OCI-LY7 (cell line): ENCODE data around the gene RICTOR. TPM values are rescaled to one million over a fixed set of nuclear protein-coding genes. Genes with fewer than 3 reads are reported as not detected.

Experiments used
- BruUV-seq: library from RNA; stranded (reverse); fragments of 400-500 nt; replicated peaks from 2 replicates; lab custom pipeline; 2021; lab: Mats Ljungman, UMichigan
- CTCF ChIA-PET: fragments of 300-600 bp; sonication (Branson Sonifier 250); formaldehyde crosslinking; loops from one replicate; lab custom pipeline; 2022; ENCODE audit warnings: antibody characterized with exemption; ENCODE audit not compliant: unreplicated experiment; lab: Charles Lee
- POLR2A ChIA-PET: fragments of 300-600 bp; sonication (Branson Sonifier 250); formaldehyde crosslinking; loops from one replicate; lab custom pipeline; 2022; ENCODE audit warnings: antibody characterized with exemption; lab: Charles Lee
- DNase-seq: peaks from one replicate; pipeline ENCODE4 v3.0.0-alpha.2; 2015; ENCODE audit warnings: low spot score
- H2AFZ ChIP-seq: fragments of 200-600 bp; sonication (generic), shearing (Covaris generic); 2 replicates; pipeline ENCODE4 v1.6.1; 2014; ENCODE audit warnings: mild to moderate bottlenecking, antibody characterized with exemption, low read length, moderate library complexity
- H3K27ac ChIP-seq: fragments of 200-600 bp; sonication (generic); 2 replicates; pipeline ENCODE4 v1.5.1; 2014; ENCODE audit warnings: mixed run types, low read depth, mild to moderate bottlenecking, moderate library complexity, low read length, inconsistent platforms; ENCODE audit not compliant: poor library complexity, severe bottlenecking
- H3K36me3 ChIP-seq: fragments of 200-600 bp; sonication (generic); 2 replicates; pipeline ENCODE4 v1.6.1; 2014; ENCODE audit warnings: mild to moderate bottlenecking, antibody characterized with exemption, low read length, moderate library complexity, mixed read lengths; ENCODE audit not compliant: insufficient read depth
- H3K4me1 ChIP-seq: fragments of 200-600 bp; sonication (generic); 2 replicates; pipeline ENCODE4 v1.5.1; 2014; ENCODE audit warnings: mild to moderate bottlenecking, low read length; ENCODE audit not compliant: insufficient read depth, poor library complexity, severe bottlenecking
- H3K4me2 ChIP-seq: fragments of 200-600 bp; sonication (generic); 2 replicates; pipeline ENCODE4 v1.6.1; 2014; ENCODE audit warnings: mild to moderate bottlenecking, low read length
- H3K4me3 ChIP-seq: fragments of 200-600 bp; sonication (generic); 2 replicates; pipeline ENCODE4 v1.5.1; 2014; ENCODE audit warnings: mild to moderate bottlenecking, low read depth, low read length; ENCODE audit not compliant: poor library complexity, severe bottlenecking
- H3K79me2 ChIP-seq: fragments of 200-600 bp; sonication (generic); 2 replicates; pipeline ENCODE4 v1.6.1; 2016; ENCODE audit warnings: low read depth, mild to moderate bottlenecking, low read length, moderate library complexity, mixed read lengths; ENCODE audit not compliant: insufficient read depth
- H3K9me2 ChIP-seq: fragments of 200-600 bp; sonication (generic); 2 replicates; pipeline ENCODE4 v1.6.1; 2016; ENCODE audit warnings: mild to moderate bottlenecking, low read length, mixed read lengths; ENCODE audit not compliant: insufficient read depth
- H3K9me3 ChIP-seq: fragments of 200-600 bp; sonication (generic); 2 replicates; pipeline ENCODE4 v1.6.1; 2014; ENCODE audit warnings: mild to moderate bottlenecking, mixed run types, low read length, mixed read lengths
- H4K20me1 ChIP-seq: fragments of 200-600 bp; sonication (generic); 2 replicates; pipeline ENCODE4 v1.6.1; 2014; ENCODE audit warnings: mild to moderate bottlenecking, antibody characterized with exemption, low read length, moderate library complexity, mixed read lengths; ENCODE audit not compliant: insufficient read depth
- EZH2phosphoT487 ChIP-seq: fragments of 200-600 bp; sonication (generic); IDR thresholded peaks from 2 replicates; pipeline ENCODE4 v1.6.1; 2018; ENCODE audit warnings: low read depth, borderline replicate concordance, mild to moderate bottlenecking, mixed run types, antibody characterized with exemption, low read length, moderate library complexity, mixed read lengths
- intact Hi-C: fragments of 100-400 bp; cut with micrococcal nuclease; formaldehyde crosslinking; loops from one replicate; pipeline ENCODE4 v1.10.0; 2022; ENCODE audit not compliant: unreplicated experiment
- total RNA-seq, 2 experiments: library from RNA; depleted of rRNA in 1 of 2; stranded (reverse); fragments of >200 nt in 1 of 2; shearing (Covaris generic) in 1 of 2; gene quantifications; 2 replicates each; pipeline ENCODE4 v1.2.3, GENCODE V29; 2014 to 2022
- TF ChIP-seq, protein P1 (sequence below): fragments of 200-600 bp; sonication (generic); conservative IDR thresholded peaks from 2 replicates; pipeline ENCODE4 v1.5.1; 2014; ENCODE audit warnings: mild to moderate bottlenecking, antibody characterized with exemption, low read length, moderate library complexity, mixed read lengths

The RICTOR gene
- total RNA-seq, 2 experiments from 2014 or later: 10.9 to 22.9 TPM

DNA sequence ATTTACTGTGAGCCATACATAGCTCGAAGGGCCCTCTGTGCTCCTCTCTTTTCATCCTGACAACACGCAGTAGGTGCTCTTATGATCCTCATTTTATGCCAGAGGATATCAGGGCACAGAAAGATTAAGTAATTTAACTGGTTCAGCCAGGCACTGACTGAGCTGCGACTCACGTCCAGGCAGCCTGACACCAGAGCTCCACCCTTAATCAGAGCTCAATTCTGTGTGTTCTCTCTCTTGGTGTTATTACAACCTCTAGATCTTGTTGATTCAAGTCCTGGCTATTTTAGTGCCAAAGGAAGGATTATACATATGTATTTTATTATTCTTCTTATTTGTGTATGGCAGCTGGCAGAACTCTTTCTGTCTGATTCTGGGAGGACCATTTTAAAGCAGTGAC lies 168.7 kb downstream of the RICTOR start:
- ChIA-PET POLR2A (no interaction called here), CTCF (no interaction called here)

DNA sequence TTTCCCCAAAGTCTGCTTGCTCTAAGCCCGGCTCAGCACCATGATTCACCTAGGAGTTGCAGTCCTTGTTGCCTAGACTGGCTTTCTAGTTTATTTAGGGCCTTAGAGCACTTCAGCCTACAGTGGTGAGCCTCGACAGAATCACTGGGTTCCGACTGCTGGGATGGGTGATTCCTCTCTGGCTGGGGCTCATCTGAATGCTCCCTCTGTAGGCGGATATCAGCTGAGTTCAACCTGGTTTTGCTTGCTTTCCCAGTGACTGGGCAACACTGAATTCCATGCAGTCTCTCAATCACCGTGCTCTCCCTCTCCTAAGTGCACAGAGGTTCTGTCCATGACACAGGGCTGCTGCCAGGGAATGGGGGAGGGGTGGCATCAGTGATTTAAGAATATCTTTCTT lies 174.3 kb downstream of the RICTOR start:
- Histone ChIP-seq H3K9me3 (no peaks in the 10 kb centered on the region), H3K4me3 (no peak overlapping the region), H3K9me2 (no peaks in the 10 kb centered on the region), H3K27ac (no peak overlapping the region), H3K36me3 (no peaks in the 10 kb centered on the region), H4K20me1 (no peaks in the 10 kb centered on the region), H3K4me1 (no peaks in the 10 kb centered on the region), H3K79me2 (no peaks in the 10 kb centered on the region), H2AFZ (no peak overlapping the region), H3K4me2 (no peak overlapping the region)
- POLR2A ChIA-PET: no interaction called here
- intact Hi-C loops: no loop called here
- BruUV-seq: no TSS peak
- no peak for DNase-seq
- CTCF ChIA-PET: no interaction called here
- TF ChIP-seq EZH2phosphoT487: no peak
- TF ChIP-seq, protein P1, sequence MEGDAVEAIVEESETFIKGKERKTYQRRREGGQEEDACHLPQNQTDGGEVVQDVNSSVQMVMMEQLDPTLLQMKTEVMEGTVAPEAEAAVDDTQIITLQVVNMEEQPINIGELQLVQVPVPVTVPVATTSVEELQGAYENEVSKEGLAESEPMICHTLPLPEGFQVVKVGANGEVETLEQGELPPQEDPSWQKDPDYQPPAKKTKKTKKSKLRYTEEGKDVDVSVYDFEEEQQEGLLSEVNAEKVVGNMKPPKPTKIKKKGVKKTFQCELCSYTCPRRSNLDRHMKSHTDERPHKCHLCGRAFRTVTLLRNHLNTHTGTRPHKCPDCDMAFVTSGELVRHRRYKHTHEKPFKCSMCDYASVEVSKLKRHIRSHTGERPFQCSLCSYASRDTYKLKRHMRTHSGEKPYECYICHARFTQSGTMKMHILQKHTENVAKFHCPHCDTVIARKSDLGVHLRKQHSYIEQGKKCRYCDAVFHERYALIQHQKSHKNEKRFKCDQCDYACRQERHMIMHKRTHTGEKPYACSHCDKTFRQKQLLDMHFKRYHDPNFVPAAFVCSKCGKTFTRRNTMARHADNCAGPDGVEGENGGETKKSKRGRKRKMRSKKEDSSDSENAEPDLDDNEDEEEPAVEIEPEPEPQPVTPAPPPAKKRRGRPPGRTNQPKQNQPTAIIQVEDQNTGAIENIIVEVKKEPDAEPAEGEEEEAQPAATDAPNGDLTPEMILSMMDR: no peak

More for the DNA sequence above, 168.7 kb downstream of the RICTOR start:
- TF ChIP-seq, protein P1: no peak
- no peak for TF ChIP-seq EZH2phosphoT487
- no peak overlapping the region for H3K27ac ChIP-seq
- no peaks in the 10 kb centered on the region for H4K20me1 ChIP-seq
- intact Hi-C loops: no loop called here
- H3K9me3 ChIP-seq: no peaks in the 10 kb centered on the region
- BruUV-seq: no TSS peak
- H3K4me2 ChIP-seq: no peak overlapping the region
- no peak overlapping the region for H2AFZ ChIP-seq
- H3K79me2 ChIP-seq: no peaks in the 10 kb centered on the region
- no peak for DNase-seq
- H3K9me2 ChIP-seq: no peaks in the 10 kb centered on the region
- H3K4me1 ChIP-seq: no peaks in the 10 kb centered on the region
- H3K4me3 ChIP-seq: no peak overlapping the region
- H3K36me3 ChIP-seq: no peaks in the 10 kb centered on the region

DNA sequence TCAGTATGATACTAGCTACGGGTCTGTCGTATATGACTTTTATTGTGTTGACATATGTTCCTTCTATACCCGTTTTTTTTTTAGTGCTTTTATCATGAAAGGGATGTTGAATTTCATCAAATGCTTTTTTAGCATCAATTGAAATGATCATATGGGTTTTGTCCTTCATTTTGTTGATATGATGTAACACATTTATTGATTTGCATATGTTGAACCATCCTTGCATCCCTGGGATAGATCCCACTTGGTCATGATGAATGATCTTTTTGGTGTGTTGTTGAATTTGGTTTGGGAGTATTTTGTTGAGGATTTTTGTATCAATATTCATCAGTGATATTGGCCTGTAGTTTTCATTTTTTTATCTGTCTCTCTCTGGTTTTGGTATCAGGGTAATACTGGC lies 177.4 kb downstream of the RICTOR start:
- POLR2A ChIA-PET: no interaction called here
- intact Hi-C loops: no loop called here
- H3K27ac ChIP-seq: no peak overlapping the region
- H3K36me3 ChIP-seq: no peaks in the 10 kb centered on the region
- BruUV-seq: no TSS peak
- no peak for TF ChIP-seq EZH2phosphoT487
- TF ChIP-seq, protein P1: no peak
- no peaks in the 10 kb centered on the region for H4K20me1 ChIP-seq
- CTCF ChIA-PET: no interaction called here
- no peaks in the 10 kb centered on the region for H3K9me2 ChIP-seq
- H3K9me3 ChIP-seq: no peaks in the 10 kb centered on the region
- H3K4me2 ChIP-seq: no peak overlapping the region
- H3K79me2 ChIP-seq: no peaks in the 10 kb centered on the region
- no peak overlapping the region for H2AFZ ChIP-seq
- H3K4me1 ChIP-seq: no peaks in the 10 kb centered on the region
- DNase-seq: no peak
- H3K4me3 ChIP-seq: no peak overlapping the region
